Retina (tissue), 1 donor: ENCODE measurements around the gene HSPA9.
A peak's percentile ranks its signal among the peaks of the same experiment; 100 is the strongest.

ENCODE experiments used
- DNase-seq: peaks from one replicate; pipeline ENCODE4 v3.0.0-alpha.2; 2016

Gene HSPA9

GRCh38 chr5:138575194-138576015 is at the start of gene HSPA9:
HSPA9 (minus strand) TSS chr5:138575401; CDS start chr5:138575318, 83 bp downstream.
- peak; percentile 100 for DNase-seq

GRCh38 chr5:138623053-138623452 is 47.9 kb upstream of the HSPA9 start:
- DNase-seq: no peak

- DNase-seq: no peak
Observed at GRCh38 chr5:138622051-138622450, 46.9 kb upstream of the HSPA9 start.

- DNase-seq: no peak
Observed at GRCh38 chr5:138620663-138621224, 45.5 kb upstream of the HSPA9 start.

- DNase-seq: no peak
Observed at GRCh38 chr5:138616508-138616907, 41.3 kb upstream of the HSPA9 start.

GRCh38 chr5:138615461-138615860 is 40.3 kb upstream of the HSPA9 start:
- no peak for DNase-seq

GRCh38 chr5:138611678-138612218 is 36.5 kb upstream of the HSPA9 start:
- DNase-seq: no peak

- DNase-seq: peak; percentile 90
Observed at GRCh38 chr5:138610918-138611677, 35.9 kb upstream of the HSPA9 start.

- DNase-seq: no peak
Observed at GRCh38 chr5:138610415-138610917, 35.3 kb upstream of the HSPA9 start.

GRCh38 chr5:138606378-138607064 is 31.3 kb upstream of the HSPA9 start:
- DNase-seq: peak; percentile 36

GRCh38 chr5:138605254-138605972 is 30.2 kb upstream of the HSPA9 start:
- DNase-seq: peak; percentile 25

GRCh38 chr5:138604176-138604785 is 29.1 kb upstream of the HSPA9 start:
- DNase-seq: no peak

GRCh38 chr5:138603249-138603920 is 28.2 kb upstream of the HSPA9 start:
- peak; percentile 83 for DNase-seq

GRCh38 chr5:138602371-138603000 is 27.3 kb upstream of the HSPA9 start:
- DNase-seq: peak; percentile 60

GRCh38 chr5:138601444-138601843 is 26.2 kb upstream of the HSPA9 start:
- no peak for DNase-seq

GRCh38 chr5:138600446-138600845 is 25.2 kb upstream of the HSPA9 start:
- no peak for DNase-seq

GRCh38 chr5:138597661-138598400 is 22.6 kb upstream of the HSPA9 start:
- DNase-seq: no peak

GRCh38 chr5:138596105-138596881 is 21.1 kb upstream of the HSPA9 start:
- DNase-seq: no peak
